ENCODE results near the gene KMO. TPM values are rescaled to one million over a fixed set of nuclear protein-coding genes. Genes with fewer than 3 reads are reported as not detected.

Gene KMO
- total and polyA plus RNA-seq, 2 of the 13 experiments (the other 11 are each of a cell fraction or from before 2014, with no cell fraction given), result 0.01 TPM; not detected in 1

- no peak for FAIRE-seq
- BruUV-seq (replicated peaks), result no TSS peak
- in situ Hi-C loops (cut with HindIII; ENCODE audit: extremely low pct_ligation_motif_present, low pct_unique_long_range_greater_than_20kb), result loop anchor here (5.0 kb wide), 1 partner anchor 224 kb away; no protein-coding TSS in a partner anchor
Observed at GRCh38 chr1:241612533-241613477, 80.6 kb downstream of the KMO start.

GRCh38 chr1:241614144-241614543 lies 82.0 kb downstream of the KMO start:
- Histone ChIP-seq H3K9ac (ENCODE audit: insufficient read depth, low read depth, low read length) (no peak overlapping the region), H4K20me1 (ENCODE audit: insufficient read depth, low read length) (no peaks in the 10 kb centered on the region), H3K4me1 (ENCODE audit: insufficient read depth, low read length) (peaks cover 32% of the 10 kb centered on the region), H3K36me3 (replicated peaks in 1 of 2; ENCODE audit: control insufficient read depth in 1 of 2, insufficient read depth in 2 of 2, low read length in 2 of 2) (no peaks in the 10 kb centered on the region), H3K4me2 (ENCODE audit: low read depth, low read length) (no peak overlapping the region), H3K9me3 (ENCODE audit: low read length) (no peaks in the 10 kb centered on the region), H3K4me3 (replicated peaks in 1 of 3; ENCODE audit: insufficient read depth in 1 of 3, low read depth in 2 of 3, low read length in 3 of 3) (no peak overlapping the region), H2AFZ (ENCODE audit: low read length) (no peak overlapping the region), H3K27me3 (ENCODE audit: control insufficient read depth in 1 of 2, insufficient read depth in 2 of 2, low read length in 2 of 2) (no peaks in the 10 kb centered on the region), H3K27ac (ENCODE audit: extremely low read length, insufficient read depth, low read length) (no peak overlapping the region), H3K79me2 (ENCODE audit: insufficient read depth, low read length) (no peaks in the 10 kb centered on the region)
- DNase-seq (ENCODE audit: low spot score), result no peak
- no peak for FAIRE-seq
- ChIA-PET CTCF (ENCODE audit: low intra/inter-chr PET ratio, low total read pairs) (no interaction called here), POLR2A (interaction anchor here (2.1 kb wide), 1 partner anchor 26 kb away, joined by 4 read pairs; the partner anchor contains the start of genes CHML and OPN3)
- intact Hi-C loops (cut with micrococcal nuclease; ENCODE audit: unreplicated experiment), result loop anchor here (5.0 kb wide), 1 partner anchor 82 kb away; the partner anchor contains the start of gene KMO
- in situ Hi-C loops (cut with HindIII; ENCODE audit: extremely low pct_ligation_motif_present, low pct_unique_long_range_greater_than_20kb), result loop anchor here (5.0 kb wide), 1 partner anchor 223 kb away; no protein-coding TSS in a partner anchor
- 98% methylated on average over 4 of the region's 4 CpGs for WGBS (ENCODE audit: low lambda C conversion rate)
- no peak for ATAC-seq
- TF ChIP-seq CSRNP2 (CRISPR knock-in tag; conservative IDR thresholded peaks at IDR 0.05; ENCODE audit: low read depth), result no peak
- no TSS peak for BruUV-seq (replicated peaks)

More at GRCh38 chr1:241612533-241613477, 80.6 kb downstream of the KMO start:
- ChIA-PET POLR2A (interaction anchor here (2.1 kb wide), 1 partner anchor 28 kb away, joined by 4 read pairs; the partner anchor contains the start of genes CHML and OPN3), CTCF (ENCODE audit: low intra/inter-chr PET ratio, low total read pairs) (interaction anchor here (3.9 kb wide), 1 partner anchor 15 kb away, joined by 38 read pairs; no protein-coding TSS in a partner anchor)
- Histone ChIP-seq H3K36me3 (replicated peaks in 1 of 2; ENCODE audit: control insufficient read depth in 1 of 2, insufficient read depth in 2 of 2, low read length in 2 of 2) (no peaks in the 10 kb centered on the region), H2AFZ (ENCODE audit: low read length) (no peak overlapping the region), H3K4me1 (ENCODE audit: insufficient read depth, low read length) (peaks cover 32% of the 10 kb centered on the region), H3K27me3 (ENCODE audit: control insufficient read depth in 1 of 2, insufficient read depth in 2 of 2, low read length in 2 of 2) (no peaks in the 10 kb centered on the region), H3K79me2 (ENCODE audit: insufficient read depth, low read length) (no peaks in the 10 kb centered on the region), H3K4me2 (ENCODE audit: low read depth, low read length) (no peak overlapping the region), H3K9ac (ENCODE audit: insufficient read depth, low read depth, low read length) (no peak overlapping the region), H3K4me3 (replicated peaks in 1 of 3; ENCODE audit: insufficient read depth in 1 of 3, low read depth in 2 of 3, low read length in 3 of 3) (no peak overlapping the region), H3K9me3 (ENCODE audit: low read length) (no peaks in the 10 kb centered on the region), H3K27ac (ENCODE audit: extremely low read length, insufficient read depth, low read length) (no peak overlapping the region), H4K20me1 (ENCODE audit: insufficient read depth, low read length) (no peaks in the 10 kb centered on the region; the same call in 1 of the 2 replicates)
- DNase-seq (ENCODE audit: low spot score) (no peak), ATAC-seq (no peak)
- 92% methylated on average over 9 of the region's 9 CpGs for WGBS (ENCODE audit: low lambda C conversion rate)
- no peak for TF ChIP-seq RFXANK (CRISPR knock-in tag; IDR thresholded peaks at IDR 0.05)
- TF ChIP-seq SMAD9 (CRISPR knock-in tag; IDR thresholded peaks at IDR 0.05), result no peak
- TF ChIP-seq CAMTA2 (CRISPR knock-in tag; IDR thresholded peaks at IDR 0.05; ENCODE audit: borderline replicate concordance), result no peak
- TF ChIP-seq FOSL2 (CRISPR knock-in tag; IDR thresholded peaks at IDR 0.05), result 0 out of 2 replicates have a peak, but pooled peaks have one; percentile 20
- TF ChIP-seq ZNF616 (CRISPR knock-in tag; IDR thresholded peaks at IDR 0.05; ENCODE audit: low read depth), result no peak
- no peak for TF ChIP-seq MTF1 (CRISPR knock-in tag; IDR thresholded peaks at IDR 0.05)
- no peak for TF ChIP-seq PHB2 (IDR thresholded peaks at IDR 0.05; ENCODE audit: partially characterized antibody)
- peak; percentile 70 for TF ChIP-seq ZNF629 (CRISPR knock-in tag; conservative IDR thresholded peaks at IDR 0.05)
- no peak for TF ChIP-seq ZNF367 (CRISPR knock-in tag; IDR thresholded peaks at IDR 0.05; ENCODE audit: borderline replicate concordance)
- no peak for TF ChIP-seq ZBTB38 (CRISPR knock-in tag; IDR thresholded peaks at IDR 0.05)
- no peak for TF ChIP-seq ZNF605 (CRISPR knock-in tag; IDR thresholded peaks at IDR 0.05)
- TF ChIP-seq ELF3 (CRISPR knock-in tag; IDR thresholded peaks at IDR 0.05), result no peak
- intact Hi-C loops (cut with micrococcal nuclease; ENCODE audit: unreplicated experiment), result loop anchor here (5.0 kb wide), 1 partner anchor 81 kb away; the partner anchor contains the start of gene KMO

Data from HepG2 (cell line).